Pancreas (tissue), 10 donors: ENCODE measurements around the gene PSORS1C1. TPM values are rescaled to one million over a fixed set of nuclear protein-coding genes. Genes with fewer than 3 reads are reported as not detected.
A peak's percentile ranks its signal among the peaks of the same experiment; 100 is the strongest.

Experiments used
- ATAC-seq, 4 donors: fragments of 200-7000 bp; cut with Tn5 transposase; one replicate each; pipeline versions ENCODE4 v1.8.0 to v1.9.1; 2020; ENCODE audit warnings: mild to moderate bottlenecking in 4 of 4, moderate library complexity in 4 of 4
- DNase-seq, 6 donors: peaks; one replicate each; pipeline ENCODE4 v3.0.0-alpha.2; 2020
- FAIRE-seq: peaks from 2 replicates; lab custom pipeline; 2012; peaks lifted over from hg19 to GRCh38; lab: Jason Lieb, UNC
- H3K27ac ChIP-seq, 4 donors: fragments of 200-600 bp; sonication (generic); 1 replicate in 3 of 4; 2 replicates in 1 of 4; pipeline versions ENCODE4 v1.5.0 to v1.8.0; 2020
- H3K27me3 ChIP-seq, 4 donors: fragments of 200-600 bp; one replicate each; pipeline ENCODE4 v1.8.0; 2021
- H3K36me3 ChIP-seq, 3 donors: fragments of 200-600 bp; sonication (generic) in 1 of 3; one replicate each; pipeline versions ENCODE4 v1.5.0 to v1.8.0; 2020 to 2021
- H3K4me1 ChIP-seq, 3 donors: fragments of 200-600 bp; one replicate each; pipeline ENCODE4 v1.8.0; 2021
- H3K4me3 ChIP-seq, 4 donors: fragments of 200-600 bp; sonication (generic) in 2 of 4; one replicate each; pipeline versions ENCODE4 v1.5.0 to v1.8.0; 2020 to 2021
- H3K9me3 ChIP-seq, 4 donors: fragments of 200-600 bp; one replicate each; pipeline ENCODE4 v1.8.0; 2021
- WGBS, 2 donors: extraction: QIAGEN DNeasy Blood & Tissue Kit; methylation state at CpG; one replicate each; pipeline ENCODE4 v1.1.7; 2013; 5-methylcytosine and 5-hydroxymethylcytosine counted together
- intact Hi-C, 3 donors: fragments of 100-400 bp; cut with DNase I; formaldehyde crosslinking; loops; one replicate each; pipeline versions ENCODE4 v1.11.1 to v1.14.2; 2022
- polyA plus RNA-seq, 2 donors: library from polyadenylated mRNA; stranded (reverse); fragments of 200-250 nt; gene quantifications; one replicate each; pipeline ENCODE4 v1.2.3, GENCODE V29; 2013
- total RNA-seq, 6 donors: library from RNA; stranded (reverse); fragmentation: NEBNext Ultra II Directional in 4 of 6; extraction: Animal tissue kit (Norgen Biotek cat#: 25700) in 4 of 6; gene quantifications; one replicate each; pipeline versions ENCODE4 v1.2.1 to v1.2.4, GENCODE V29; 2021 to 2023
- TF ChIP-seq, protein P1 (sequence below), 4 donors: fragments of 200-600 bp; sonication (generic) in 3 of 4; IDR thresholded peaks; one replicate each; pipeline versions ENCODE4 v1.5.0 to v1.8.0; 2021; ENCODE audit warnings: antibody characterized with exemption in 4 of 4
- donor health status: healthy with polysubstance abuse.
- donor health status: DM: no; HTN: no; CAD: no; lungs with moderate emphysema.
- donor health status: DM: no; HTN: no; CAD: no.
- donor health status: control.
- donor health status: control.
- donor health status: Bipolar disorder and iron deficiency.
- donor health status: DM: yes; HTN: yes; CAD: no.
- donor health status: DM: no; HTN: no; CAD: no.
- donor health status: DM: no; HTN: no; CAD: no.
- donor health status: DM: yes; HTN: yes; CAD: no.

PSORS1C1 gene
- total and polyA plus RNA-seq, 8 donors = 0.06 to 1.9 (median 0.49) TPM

DNA sequence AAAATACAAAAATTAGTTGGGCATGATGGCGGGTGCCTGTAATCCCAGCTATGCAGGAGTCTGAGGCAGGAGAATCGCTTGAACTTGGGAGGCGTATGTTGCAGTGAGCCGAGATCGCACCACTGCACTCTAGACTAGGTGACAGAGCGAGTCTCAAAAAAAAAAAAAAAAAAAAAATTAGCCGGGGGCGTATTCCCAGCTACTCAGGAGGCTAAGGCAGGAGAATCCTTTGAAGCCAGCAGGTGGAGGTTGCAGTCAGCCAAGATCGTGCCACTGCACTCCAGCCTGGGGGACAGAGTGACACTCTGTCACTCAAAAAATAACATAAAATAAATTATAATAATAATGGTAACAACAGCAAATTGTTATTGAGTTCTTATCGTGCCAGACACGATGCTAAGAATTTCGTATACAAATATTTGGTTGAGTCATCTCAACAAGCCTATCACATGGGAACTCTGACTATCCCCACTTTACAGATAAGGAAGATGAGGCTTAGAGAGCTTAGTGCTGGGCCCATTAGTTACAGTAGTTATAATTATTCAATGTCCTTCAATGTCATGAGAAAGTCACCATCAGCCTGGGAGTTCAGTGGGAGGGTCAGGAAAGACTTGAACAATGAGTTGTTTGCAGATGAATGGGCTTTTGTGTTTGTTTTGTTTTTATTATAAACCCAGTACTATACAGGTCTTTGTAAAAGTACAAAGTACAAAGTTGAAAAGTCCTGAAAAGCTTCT lies 21.7 kb upstream of the PSORS1C1 start:
- Histone ChIP-seq H3K4me1 (peaks cover 0 to 10% (median 4%) of the 10 kb centered on the region in 3 donors), H3K4me3 (no peak overlapping the region), H3K27me3 (no peaks in the 10 kb centered on the region), H3K9me3 (no peaks in the 10 kb centered on the region), H3K27ac (peak overlapping the region in 1 of 4 donors; percentile 3), H3K36me3 (no peaks in the 10 kb centered on the region)
- intact Hi-C loops = no loop called here
- TF ChIP-seq, protein P1, sequence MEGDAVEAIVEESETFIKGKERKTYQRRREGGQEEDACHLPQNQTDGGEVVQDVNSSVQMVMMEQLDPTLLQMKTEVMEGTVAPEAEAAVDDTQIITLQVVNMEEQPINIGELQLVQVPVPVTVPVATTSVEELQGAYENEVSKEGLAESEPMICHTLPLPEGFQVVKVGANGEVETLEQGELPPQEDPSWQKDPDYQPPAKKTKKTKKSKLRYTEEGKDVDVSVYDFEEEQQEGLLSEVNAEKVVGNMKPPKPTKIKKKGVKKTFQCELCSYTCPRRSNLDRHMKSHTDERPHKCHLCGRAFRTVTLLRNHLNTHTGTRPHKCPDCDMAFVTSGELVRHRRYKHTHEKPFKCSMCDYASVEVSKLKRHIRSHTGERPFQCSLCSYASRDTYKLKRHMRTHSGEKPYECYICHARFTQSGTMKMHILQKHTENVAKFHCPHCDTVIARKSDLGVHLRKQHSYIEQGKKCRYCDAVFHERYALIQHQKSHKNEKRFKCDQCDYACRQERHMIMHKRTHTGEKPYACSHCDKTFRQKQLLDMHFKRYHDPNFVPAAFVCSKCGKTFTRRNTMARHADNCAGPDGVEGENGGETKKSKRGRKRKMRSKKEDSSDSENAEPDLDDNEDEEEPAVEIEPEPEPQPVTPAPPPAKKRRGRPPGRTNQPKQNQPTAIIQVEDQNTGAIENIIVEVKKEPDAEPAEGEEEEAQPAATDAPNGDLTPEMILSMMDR (IDR thresholded peaks at IDR 0.05) = no peak
- DNase-seq (no peak), FAIRE-seq (no peak), ATAC-seq (peak in 2 of 4 donors; percentile 22 to 65)
- 69 to 73% methylated on average over 12 of the region's 12 CpGs for WGBS, 2 donors

DNA sequence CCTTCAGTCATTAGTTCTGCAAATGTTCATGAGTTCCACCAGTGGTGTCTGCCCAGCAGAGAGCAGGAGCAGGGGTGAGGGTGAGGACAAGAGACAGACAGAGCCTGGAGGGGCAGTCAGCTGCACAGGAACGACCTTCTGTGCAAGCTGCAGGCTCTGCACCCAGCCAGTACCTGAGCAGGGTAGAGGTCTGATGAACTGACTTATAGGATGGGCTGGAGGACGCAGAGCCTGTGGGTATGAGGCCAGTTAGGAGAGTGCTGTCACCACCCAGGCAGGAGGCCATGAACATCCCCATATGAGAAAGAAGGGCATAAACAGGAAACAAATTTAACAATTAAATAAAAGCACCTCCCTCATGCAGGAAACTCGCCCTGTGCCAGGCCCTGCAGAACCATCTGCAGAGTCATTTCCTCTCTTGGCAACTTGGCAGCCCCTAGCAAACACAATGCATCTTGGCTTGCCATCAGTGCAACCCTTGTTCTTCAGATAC lies 20.2 kb upstream of the PSORS1C1 start:
- H3K27me3 ChIP-seq = no peaks in the 10 kb centered on the region
- no peaks in the 10 kb centered on the region for H3K9me3 ChIP-seq
- H3K27ac ChIP-seq = peak overlapping the region in 2 of 4 donors; percentile 27 to 47
- no peaks in the 10 kb centered on the region for H3K36me3 ChIP-seq
- no peak for DNase-seq
- TF ChIP-seq, protein P1 (IDR thresholded peaks at IDR 0.05) = no peak
- WGBS, 2 donors = 44 to 54% methylated on average over 3 of the region's 3 CpGs
- H3K4me1 ChIP-seq = peaks cover 0 to 10% (median 4%) of the 10 kb centered on the region in 3 donors
- intact Hi-C loops = no loop called here
- H3K4me3 ChIP-seq = no peak overlapping the region
- ATAC-seq = peak in 3 of 4 donors; percentile 33 to 66 (median 45)
- FAIRE-seq = no peak

DNA sequence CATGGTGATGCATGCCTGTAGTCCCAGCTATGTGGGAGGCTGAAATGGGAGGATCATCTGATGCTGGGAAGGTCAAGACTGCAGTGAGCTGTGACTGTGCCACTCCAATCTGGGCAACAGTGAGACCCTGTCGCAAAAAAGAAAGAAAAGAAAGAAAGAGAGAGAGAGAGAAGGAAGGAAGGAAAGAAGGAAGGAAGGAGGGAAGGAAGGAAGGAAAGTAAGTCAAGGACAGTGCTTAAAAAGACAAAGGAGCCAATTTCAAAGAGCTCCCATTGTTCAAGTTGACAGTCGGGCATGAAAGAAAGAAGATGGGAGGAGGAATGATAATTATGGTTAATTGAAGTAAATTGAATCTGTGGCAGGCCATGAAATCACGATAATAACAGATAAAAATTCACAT lies 18.4 kb upstream of the PSORS1C1 start:
- H3K27ac ChIP-seq = no peak overlapping the region
- H3K27me3 ChIP-seq = no peaks in the 10 kb centered on the region
- ATAC-seq (no peak), FAIRE-seq (no peak), DNase-seq (no peak)
- no peaks in the 10 kb centered on the region for H3K36me3 ChIP-seq
- H3K4me1 ChIP-seq = peaks cover 0 to 10% (median 4%) of the 10 kb centered on the region in 3 donors
- TF ChIP-seq, protein P1 (IDR thresholded peaks at IDR 0.05) = no peak
- H3K9me3 ChIP-seq = no peaks in the 10 kb centered on the region
- 62 to 80% methylated on average over 3 of the region's 3 CpGs for WGBS, 2 donors
- no peak overlapping the region for H3K4me3 ChIP-seq
- intact Hi-C loops = no loop called here

DNA sequence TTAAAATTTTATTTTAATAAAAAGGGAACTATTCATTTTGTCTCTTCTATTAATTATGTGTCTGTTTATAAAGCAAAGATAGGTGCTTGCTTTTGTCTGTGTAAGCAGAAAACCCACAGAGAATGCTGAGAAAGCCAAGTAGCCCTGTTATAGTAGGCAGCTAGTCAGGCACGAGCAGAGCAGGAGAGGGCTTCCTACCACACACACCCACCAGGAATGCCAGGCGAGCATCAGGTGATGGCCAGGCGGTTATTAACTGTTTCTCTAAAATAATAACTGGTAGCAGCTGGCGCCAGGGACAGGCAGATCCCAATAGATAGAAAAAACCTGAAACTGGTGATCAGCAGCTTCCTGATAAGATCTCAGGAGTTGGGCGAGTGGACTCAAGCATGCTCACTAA lies 17.9 kb upstream of the PSORS1C1 start:
- FAIRE-seq (no peak), DNase-seq (no peak), ATAC-seq (no peak)
- intact Hi-C loops = no loop called here
- H3K4me3 ChIP-seq = no peak overlapping the region
- H3K36me3 ChIP-seq = no peaks in the 10 kb centered on the region
- H3K27ac ChIP-seq = no peak overlapping the region
- H3K4me1 ChIP-seq = peaks cover 0 to 10% (median 4%) of the 10 kb centered on the region in 3 donors
- TF ChIP-seq, protein P1 (IDR thresholded peaks at IDR 0.05) = no peak
- WGBS, 2 donors = 64 to 80% methylated on average over 5 of the region's 5 CpGs
- H3K27me3 ChIP-seq = no peaks in the 10 kb centered on the region
- H3K9me3 ChIP-seq = no peaks in the 10 kb centered on the region

DNA sequence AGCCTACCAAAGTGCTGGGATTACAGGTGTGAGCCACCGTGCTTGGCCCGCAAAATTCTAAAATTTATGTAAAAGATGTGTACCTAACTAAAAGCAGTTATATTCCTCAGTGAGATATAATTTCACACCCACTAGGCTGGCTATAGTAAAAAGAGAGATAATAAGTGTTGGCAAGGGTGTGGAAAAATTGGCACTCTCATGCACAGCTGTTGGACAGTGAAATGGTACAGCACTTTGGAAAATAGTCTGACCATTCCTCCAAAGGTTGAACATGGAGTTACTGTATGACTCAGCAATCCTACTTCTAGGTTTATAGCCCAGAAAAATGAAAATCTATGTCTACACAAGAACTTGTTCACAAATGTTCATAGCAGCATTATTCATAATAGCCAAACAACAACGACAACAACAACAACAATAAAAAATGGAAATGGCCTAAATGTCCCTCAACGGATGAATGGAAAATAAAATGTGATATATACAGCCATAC lies 16.1 kb upstream of the PSORS1C1 start:
- no peak for ATAC-seq
- WGBS, 2 donors = 83 to 87% methylated on average over 4 of the region's 4 CpGs
- intact Hi-C loops = no loop called here
- no peak overlapping the region for H3K27ac ChIP-seq
- TF ChIP-seq, protein P1 (IDR thresholded peaks at IDR 0.05) = no peak
- peaks cover 0 to 10% (median 4%) of the 10 kb centered on the region in 3 donors for H3K4me1 ChIP-seq
- no peak for DNase-seq
- no peaks in the 10 kb centered on the region for H3K36me3 ChIP-seq
- no peaks in the 10 kb centered on the region for H3K27me3 ChIP-seq
- H3K4me3 ChIP-seq = no peak overlapping the region
- no peak for FAIRE-seq
- no peaks in the 10 kb centered on the region for H3K9me3 ChIP-seq
